Measurements from ENCODE around the gene ZNF782. TPM values are rescaled to one million over a fixed set of nuclear protein-coding genes. Genes with fewer than 3 reads are reported as not detected.
"Not testable (repeated sequence)": the region's sequence is repeated elsewhere in the genome, so short reads cannot be mapped to it uniquely, and the experiment has no call there.

The ZNF782 gene
- total RNA-seq, 1 experiment from 2014 or later = 6.0 TPM

DNA sequence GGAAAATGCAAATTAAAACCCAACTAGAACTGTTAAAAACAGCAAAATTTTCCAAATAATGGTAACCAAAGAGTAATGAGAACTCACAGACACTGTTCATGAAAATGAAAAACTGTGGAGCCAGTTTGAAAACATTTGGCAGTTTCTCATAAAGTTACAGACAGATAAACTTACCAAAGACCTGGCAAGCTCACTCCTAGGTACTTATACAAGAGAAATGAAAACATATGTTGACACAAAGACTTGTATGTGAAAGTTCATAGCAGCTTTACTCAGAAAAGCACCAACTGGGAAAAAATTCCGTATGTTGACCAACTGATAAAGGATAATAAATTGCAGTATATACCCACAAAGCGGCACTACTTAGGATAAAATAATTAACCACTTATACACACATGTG lies 10.3 kb downstream of the ZNF782 start:
- TF ChIP-seq, protein P1, sequence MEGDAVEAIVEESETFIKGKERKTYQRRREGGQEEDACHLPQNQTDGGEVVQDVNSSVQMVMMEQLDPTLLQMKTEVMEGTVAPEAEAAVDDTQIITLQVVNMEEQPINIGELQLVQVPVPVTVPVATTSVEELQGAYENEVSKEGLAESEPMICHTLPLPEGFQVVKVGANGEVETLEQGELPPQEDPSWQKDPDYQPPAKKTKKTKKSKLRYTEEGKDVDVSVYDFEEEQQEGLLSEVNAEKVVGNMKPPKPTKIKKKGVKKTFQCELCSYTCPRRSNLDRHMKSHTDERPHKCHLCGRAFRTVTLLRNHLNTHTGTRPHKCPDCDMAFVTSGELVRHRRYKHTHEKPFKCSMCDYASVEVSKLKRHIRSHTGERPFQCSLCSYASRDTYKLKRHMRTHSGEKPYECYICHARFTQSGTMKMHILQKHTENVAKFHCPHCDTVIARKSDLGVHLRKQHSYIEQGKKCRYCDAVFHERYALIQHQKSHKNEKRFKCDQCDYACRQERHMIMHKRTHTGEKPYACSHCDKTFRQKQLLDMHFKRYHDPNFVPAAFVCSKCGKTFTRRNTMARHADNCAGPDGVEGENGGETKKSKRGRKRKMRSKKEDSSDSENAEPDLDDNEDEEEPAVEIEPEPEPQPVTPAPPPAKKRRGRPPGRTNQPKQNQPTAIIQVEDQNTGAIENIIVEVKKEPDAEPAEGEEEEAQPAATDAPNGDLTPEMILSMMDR (IDR thresholded peaks at IDR 0.05; ENCODE audit: unreplicated experiment) = no peak
- Mint-ChIP-seq H3K27me3 (ENCODE audit: insufficient read depth, unreplicated experiment) (no peaks in the 10 kb centered on the region), H3K9me3 (ENCODE audit: unreplicated experiment) (peaks cover 33% of the 10 kb centered on the region), H3K4me1 (ENCODE audit: insufficient read depth, unreplicated experiment) (no peaks in the 10 kb centered on the region), H3K36me3 (ENCODE audit: insufficient read depth, unreplicated experiment) (peaks cover 52% of the 10 kb centered on the region), H3K27ac (ENCODE audit: low read depth, unreplicated experiment) (no peak overlapping the region), H3K4me3 (ENCODE audit: unreplicated experiment) (no peak overlapping the region)
- CTCF ChIA-PET = interaction anchor here (0.6 to 1.3 kb wide), 2 partner anchors 12 to 625 kb away, joined by 3 to 7 read pairs; no protein-coding TSS in a partner anchor
- no TSS peak for BruUV-seq (replicated peaks)
- DNase-seq (ENCODE audit: unreplicated experiment) = no peak
- intact Hi-C loops (cut with micrococcal nuclease) = no loop called here
- POLR2A ChIA-PET = interaction anchor here (0.6 to 1.0 kb wide), 2 partner anchors 10 to 26 kb away, joined by 3 read pairs; no protein-coding TSS in a partner anchor

DNA sequence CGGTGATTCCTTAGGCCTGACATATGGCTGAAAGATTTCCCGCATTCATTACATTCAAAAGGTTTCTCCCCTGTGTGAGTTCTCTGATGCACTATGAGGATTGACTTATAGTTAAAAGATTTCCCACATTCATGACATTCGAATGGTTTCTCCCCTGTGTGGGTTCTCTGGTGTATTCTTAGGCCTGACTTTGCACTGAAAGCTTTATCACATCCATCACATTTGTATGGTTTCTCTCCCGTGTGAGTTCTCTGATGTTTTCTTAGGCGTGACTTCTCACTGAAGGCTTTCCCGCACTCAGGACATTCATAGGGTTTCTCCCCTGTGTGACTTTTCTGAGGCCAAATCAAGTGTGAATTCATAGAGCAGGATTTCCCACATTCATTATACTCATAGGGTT lies 35.8 kb downstream of the ZNF782 start:
- Mint-ChIP-seq H3K27ac (ENCODE audit: low read depth, unreplicated experiment) (no peak overlapping the region), H3K36me3 (ENCODE audit: insufficient read depth, unreplicated experiment) (peaks cover 83% of the 10 kb centered on the region), H3K9me3 (ENCODE audit: unreplicated experiment) (peaks cover 21% of the 10 kb centered on the region), H3K4me3 (ENCODE audit: unreplicated experiment) (no peak overlapping the region), H3K27me3 (ENCODE audit: insufficient read depth, unreplicated experiment) (no peaks in the 10 kb centered on the region), H3K4me1 (ENCODE audit: insufficient read depth, unreplicated experiment) (no peaks in the 10 kb centered on the region)
- peak; percentile 3 for DNase-seq (ENCODE audit: unreplicated experiment)
- ChIA-PET POLR2A (interaction anchor here (0.6 kb wide), 2 partner anchors 25 to 900 kb away, joined by 3 read pairs; no protein-coding TSS in a partner anchor), CTCF (interaction anchor here (0.5 to 1.4 kb wide), 2 partner anchors 33 to 253 kb away, joined by 3 read pairs; no protein-coding TSS in a partner anchor)
- intact Hi-C loops (cut with micrococcal nuclease) = no loop called here
- BruUV-seq (replicated peaks) = no TSS peak
- TF ChIP-seq, protein P1 (IDR thresholded peaks at IDR 0.05; ENCODE audit: unreplicated experiment) = no peak

DNA sequence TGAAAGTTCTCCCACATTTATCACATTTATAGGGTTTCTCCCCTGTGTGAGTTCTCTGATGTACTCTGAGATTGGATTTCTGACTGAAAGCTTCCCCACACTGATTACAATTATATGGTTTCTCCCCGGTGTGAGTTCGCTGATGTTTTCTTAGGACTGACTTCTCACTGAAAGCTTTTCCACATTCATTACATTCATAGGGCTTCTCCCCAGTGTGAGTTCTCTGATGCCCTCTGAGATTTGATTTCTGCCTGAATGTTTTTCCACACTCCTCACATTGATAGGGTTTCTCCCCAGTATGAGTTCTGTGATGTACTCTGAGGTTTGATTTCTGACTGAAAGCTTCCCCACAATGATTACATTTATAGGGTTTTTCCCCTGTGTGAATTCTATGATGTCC lies 36.3 kb downstream of the ZNF782 start:
- H3K4me1 Mint-ChIP-seq (ENCODE audit: insufficient read depth, unreplicated experiment) = no peaks in the 10 kb centered on the region
- DNase-seq (ENCODE audit: unreplicated experiment) = no peak
- ChIA-PET POLR2A (interaction anchor here (0.6 kb wide), 1 partner anchor 26 kb away, joined by 3 read pairs; no protein-coding TSS in a partner anchor), CTCF (interaction anchor here (0.5 to 1.4 kb wide), 2 partner anchors 34 to 254 kb away, joined by 3 read pairs; no protein-coding TSS in a partner anchor)
- no peak overlapping the region for H3K27ac Mint-ChIP-seq (ENCODE audit: low read depth, unreplicated experiment)
- no TSS peak for BruUV-seq (replicated peaks)
- intact Hi-C loops (cut with micrococcal nuclease) = no loop called here
- peaks cover 21% of the 10 kb centered on the region for H3K9me3 Mint-ChIP-seq (ENCODE audit: unreplicated experiment)
- TF ChIP-seq, protein P1 (IDR thresholded peaks at IDR 0.05; ENCODE audit: unreplicated experiment) = no peak
- H3K4me3 Mint-ChIP-seq (ENCODE audit: unreplicated experiment) = no peak overlapping the region
- peaks cover 78% of the 10 kb centered on the region for H3K36me3 Mint-ChIP-seq (ENCODE audit: insufficient read depth, unreplicated experiment)
- H3K27me3 Mint-ChIP-seq (ENCODE audit: insufficient read depth, unreplicated experiment) = no peaks in the 10 kb centered on the region

DNA sequence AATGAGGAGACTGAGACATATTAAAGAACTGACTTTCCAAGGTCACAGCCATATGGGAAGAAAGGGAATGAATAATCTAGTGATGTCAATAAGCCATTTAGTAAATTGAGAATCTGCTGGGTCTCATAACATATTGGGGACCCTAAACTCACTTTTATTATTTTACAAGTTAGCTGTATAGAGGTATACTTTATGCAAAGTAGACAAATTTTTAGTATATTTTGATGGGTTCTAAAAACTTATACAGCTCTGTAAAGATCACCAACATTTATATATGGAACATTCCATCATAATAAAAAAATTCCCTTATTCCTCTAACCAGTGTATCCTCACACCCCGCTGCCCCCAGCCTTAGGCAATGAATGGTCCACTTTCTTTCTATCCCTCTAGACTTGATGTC lies 40.7 kb downstream of the ZNF782 start:
- ChIA-PET CTCF (interaction anchor here (0.6 kb wide), 1 partner anchor 408 kb away, joined by 3 read pairs; no protein-coding TSS in a partner anchor), POLR2A (no interaction called here)
- TF ChIP-seq, protein P1 (IDR thresholded peaks at IDR 0.05; ENCODE audit: unreplicated experiment) = no peak
- H3K4me1 Mint-ChIP-seq (ENCODE audit: insufficient read depth, unreplicated experiment) = no peaks in the 10 kb centered on the region
- no TSS peak for BruUV-seq (replicated peaks)
- H3K27ac Mint-ChIP-seq (ENCODE audit: low read depth, unreplicated experiment) = no peak overlapping the region
- intact Hi-C loops (cut with micrococcal nuclease) = no loop called here
- peaks cover 42% of the 10 kb centered on the region for H3K36me3 Mint-ChIP-seq (ENCODE audit: insufficient read depth, unreplicated experiment)
- H3K4me3 Mint-ChIP-seq (ENCODE audit: unreplicated experiment) = no peak overlapping the region
- peaks cover 25% of the 10 kb centered on the region for H3K9me3 Mint-ChIP-seq (ENCODE audit: unreplicated experiment)
- no peaks in the 10 kb centered on the region for H3K27me3 Mint-ChIP-seq (ENCODE audit: insufficient read depth, unreplicated experiment)
- DNase-seq (ENCODE audit: unreplicated experiment) = no peak

DNA sequence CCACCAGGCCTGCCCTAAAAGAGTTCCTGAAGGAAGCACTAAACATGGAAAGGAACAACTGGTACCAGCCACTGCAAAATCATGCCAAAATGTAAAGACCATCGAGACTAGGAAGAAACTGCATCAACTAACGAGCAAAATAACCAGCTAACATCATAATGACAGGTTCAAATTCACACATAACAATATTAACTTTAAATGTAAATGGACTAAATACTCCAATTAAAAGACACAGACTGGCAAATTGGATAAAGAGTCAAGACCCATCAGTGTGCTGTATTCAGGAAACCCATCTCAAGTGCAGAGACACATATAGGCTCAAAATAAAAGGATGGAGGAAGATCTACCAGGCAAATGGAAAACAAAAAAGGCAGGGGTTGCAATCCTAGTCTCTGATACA lies 55.4 kb downstream of the ZNF782 start:
- H3K4me1 Mint-ChIP-seq (ENCODE audit: insufficient read depth, unreplicated experiment); CTCF ChIA-PET; H3K27me3 Mint-ChIP-seq (ENCODE audit: insufficient read depth, unreplicated experiment); BruUV-seq (replicated peaks); H3K27ac Mint-ChIP-seq (ENCODE audit: low read depth, unreplicated experiment); intact Hi-C loops (cut with micrococcal nuclease); DNase-seq (ENCODE audit: unreplicated experiment); POLR2A ChIA-PET; H3K4me3 Mint-ChIP-seq (ENCODE audit: unreplicated experiment): not testable (repeated sequence)
- Mint-ChIP-seq H3K36me3 (ENCODE audit: insufficient read depth, unreplicated experiment) (peaks cover 19% of the 10 kb centered on the region), H3K9me3 (ENCODE audit: unreplicated experiment) (peaks cover 24% of the 10 kb centered on the region)
